Measurements from ENCODE around the gene STK32B. TPM values are rescaled to one million over a fixed set of nuclear protein-coding genes. Genes with fewer than 3 reads are reported as not detected.

STK32B gene
- total RNA-seq, 6 donors from 2014 or later, result 0.22 to 3.4 (median 1.0) TPM

- WGBS, 2 donors, result 71 to 91% methylated on average over 3 of the region's 3 CpGs
- DNase-seq (no peak), ATAC-seq (ENCODE audit: low FRiP score in 2 of 2) (no peak)
- H3K36me3 ChIP-seq, result no peaks in the 10 kb centered on the region
- H3K4me3 ChIP-seq, result no peak overlapping the region
- H3K9me3 ChIP-seq, result no peaks in the 10 kb centered on the region
- no peaks in the 10 kb centered on the region for H3K27me3 ChIP-seq
- no peak for TF ChIP-seq POLR2A (IDR thresholded peaks at IDR 0.05)
- TF ChIP-seq POLR2AphosphoS5 (IDR thresholded peaks at IDR 0.05), result no peak
- no peak for TF ChIP-seq EP300 (IDR thresholded peaks at IDR 0.05)
- TF ChIP-seq CTCF (IDR thresholded peaks at IDR 0.05), result no peak
- H3K27ac ChIP-seq, result no peak overlapping the region
- no peaks in the 10 kb centered on the region for H3K4me1 ChIP-seq
These were observed 41.5 kb upstream of the STK32B start for GRCh38 chr4:5009796-5010195.

- Histone ChIP-seq H3K4me1 (no peaks in the 10 kb centered on the region), H3K36me3 (no peaks in the 10 kb centered on the region), H3K4me3 (no peak overlapping the region), H3K9me3 (no peaks in the 10 kb centered on the region), H3K27me3 (no peaks in the 10 kb centered on the region), H3K27ac (no peak overlapping the region)
- TF ChIP-seq POLR2A (IDR thresholded peaks at IDR 0.05) (no peak), CTCF (IDR thresholded peaks at IDR 0.05) (no peak), POLR2AphosphoS5 (IDR thresholded peaks at IDR 0.05) (no peak), EP300 (IDR thresholded peaks at IDR 0.05) (no peak)
- 86 to 88% methylated on average over 2 of the region's 2 CpGs for WGBS, 2 donors
- ATAC-seq (ENCODE audit: low FRiP score in 2 of 2) (no peak), DNase-seq (no peak)
These were observed 40.3 kb upstream of the STK32B start for GRCh38 chr4:5010984-5011383.

- no peak overlapping the region for H3K27ac ChIP-seq
- no peak for DNase-seq
- H3K4me1 ChIP-seq, result no peaks in the 10 kb centered on the region
- peak in 1 of 2 donors; percentile 21 for ATAC-seq (ENCODE audit: low FRiP score in 2 of 2)
- H3K27me3 ChIP-seq, result no peaks in the 10 kb centered on the region
- no peaks in the 10 kb centered on the region for H3K9me3 ChIP-seq
- no peak overlapping the region for H3K4me3 ChIP-seq
- TF ChIP-seq POLR2AphosphoS5 (IDR thresholded peaks at IDR 0.05) (no peak), CTCF (IDR thresholded peaks at IDR 0.05) (no peak)
- 53 to 76% methylated on average over 5 of the region's 5 CpGs for WGBS, 2 donors
- H3K36me3 ChIP-seq, result no peaks in the 10 kb centered on the region
These were observed 38.9 kb upstream of the STK32B start for GRCh38 chr4:5012244-5012898.

- 49 to 67% methylated on average over 2 of the region's 2 CpGs for WGBS, 2 donors
- TF ChIP-seq POLR2A (IDR thresholded peaks at IDR 0.05) (no peak), POLR2AphosphoS5 (IDR thresholded peaks at IDR 0.05) (no peak), CTCF (IDR thresholded peaks at IDR 0.05) (no peak), EP300 (IDR thresholded peaks at IDR 0.05) (no peak)
- H3K4me3 ChIP-seq, result no peak overlapping the region
These were observed 38.3 kb upstream of the STK32B start for GRCh38 chr4:5012958-5013357.

GRCh38 chr4:5014007-5014682 lies 37.1 kb upstream of the STK32B start:
- 72 to 79% methylated on average over 7 of the region's 7 CpGs for WGBS, 2 donors
- no peaks in the 10 kb centered on the region for H3K27me3 ChIP-seq
- no peak overlapping the region for H3K4me3 ChIP-seq
- no peaks in the 10 kb centered on the region for H3K9me3 ChIP-seq
- H3K4me1 ChIP-seq, result peaks cover 0 to 1% (median under 1%) of the 10 kb centered on the region in 4 donors
- ATAC-seq (ENCODE audit: low FRiP score in 2 of 2) (no peak), DNase-seq (no peak)
- H3K36me3 ChIP-seq, result no peaks in the 10 kb centered on the region
- TF ChIP-seq POLR2AphosphoS5 (IDR thresholded peaks at IDR 0.05), result no peak
- TF ChIP-seq CTCF (IDR thresholded peaks at IDR 0.05), result no peak
- TF ChIP-seq EP300 (IDR thresholded peaks at IDR 0.05), result no peak
- no peak for TF ChIP-seq POLR2A (IDR thresholded peaks at IDR 0.05)
- H3K27ac ChIP-seq, result no peak overlapping the region

More at GRCh38 chr4:5012958-5013357, 38.3 kb upstream of the STK32B start:
- Histone ChIP-seq H3K36me3 (no peaks in the 10 kb centered on the region), H3K9me3 (no peaks in the 10 kb centered on the region), H3K27me3 (no peaks in the 10 kb centered on the region), H3K4me1 (no peaks in the 10 kb centered on the region), H3K27ac (no peak overlapping the region)
- ATAC-seq (ENCODE audit: low FRiP score in 2 of 2), result no peak
- no peak for DNase-seq

Data from upper lobe of left lung (tissue), 6 donors.